Measurements from ENCODE around the gene EPS8L3. TPM values are rescaled to one million over a fixed set of nuclear protein-coding genes. Genes with fewer than 3 reads are reported as not detected.
"Not testable (repeated sequence)": the region's sequence is repeated elsewhere in the genome, so short reads cannot be mapped to it uniquely, and the experiment has no call there.

The EPS8L3 gene
- total RNA-seq, 1 donor from 2014 or later = 0.11 TPM

DNA sequence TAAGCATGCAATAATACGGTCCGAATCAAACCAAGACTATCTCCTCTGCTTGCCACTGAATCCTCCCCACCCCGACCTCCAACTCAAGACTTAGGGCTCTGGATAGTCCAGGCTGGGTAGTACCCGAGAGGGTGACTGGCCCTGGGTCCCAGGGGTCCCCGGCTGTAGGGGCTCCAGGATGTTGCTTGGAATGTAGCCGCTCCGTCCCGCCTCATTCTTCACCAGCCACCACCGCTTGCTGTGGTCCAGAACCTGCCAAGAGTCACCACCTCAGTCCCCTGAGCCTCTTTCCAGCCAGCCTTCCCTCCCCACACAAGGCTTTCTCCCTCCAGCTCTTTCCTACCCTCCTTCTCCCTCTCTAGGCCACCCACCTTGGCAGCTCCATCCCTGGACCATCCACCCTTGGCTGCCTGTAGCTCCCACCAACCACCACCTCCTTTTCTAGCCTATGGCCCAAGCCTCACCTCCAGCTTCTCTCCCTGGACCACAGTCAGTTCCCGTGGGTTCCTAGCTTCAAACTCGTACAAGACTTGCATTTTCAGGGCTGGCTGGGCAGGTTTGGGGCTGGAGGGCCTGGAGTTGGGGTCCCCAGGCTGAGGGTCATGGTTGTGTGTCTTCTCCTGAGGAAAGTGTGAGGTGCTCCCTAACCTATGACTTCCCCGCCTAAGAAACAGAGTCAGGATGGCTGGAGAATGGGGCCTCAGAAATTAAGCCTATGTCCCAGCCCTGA, 12.0 kb downstream of the EPS8L3 start:
- H3K27me3 ChIP-seq (ENCODE audit: low read depth) = no peaks in the 10 kb centered on the region
- H3K36me3 ChIP-seq = no peaks in the 10 kb centered on the region
- intact Hi-C loops (cut with micrococcal nuclease) = no loop called here

DNA sequence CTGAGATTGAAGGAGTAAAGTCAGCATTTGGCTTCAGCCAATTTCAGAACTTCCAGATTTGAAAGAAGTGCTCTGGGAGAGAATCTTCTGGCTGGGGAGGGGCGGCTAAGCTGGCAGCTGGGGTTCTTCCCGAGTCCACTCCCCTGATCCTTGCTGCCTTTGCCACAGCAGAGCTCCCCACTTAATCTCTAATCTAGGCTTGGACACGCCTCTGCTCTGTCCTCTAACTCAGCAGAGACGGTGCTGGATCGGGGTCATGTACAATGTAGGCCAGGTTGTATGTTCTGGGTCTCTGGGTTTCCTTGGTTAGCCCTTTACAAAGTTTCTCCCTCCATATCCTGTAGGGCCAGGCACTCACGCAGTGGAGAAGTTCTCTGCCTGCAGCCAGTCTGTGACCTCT, 12.8 kb downstream of the EPS8L3 start:
- no peaks in the 10 kb centered on the region for H3K9me3 ChIP-seq (replicated peaks)
- peaks cover 7% of the 10 kb centered on the region for H3K4me1 ChIP-seq
- TF ChIP-seq, protein P1, sequence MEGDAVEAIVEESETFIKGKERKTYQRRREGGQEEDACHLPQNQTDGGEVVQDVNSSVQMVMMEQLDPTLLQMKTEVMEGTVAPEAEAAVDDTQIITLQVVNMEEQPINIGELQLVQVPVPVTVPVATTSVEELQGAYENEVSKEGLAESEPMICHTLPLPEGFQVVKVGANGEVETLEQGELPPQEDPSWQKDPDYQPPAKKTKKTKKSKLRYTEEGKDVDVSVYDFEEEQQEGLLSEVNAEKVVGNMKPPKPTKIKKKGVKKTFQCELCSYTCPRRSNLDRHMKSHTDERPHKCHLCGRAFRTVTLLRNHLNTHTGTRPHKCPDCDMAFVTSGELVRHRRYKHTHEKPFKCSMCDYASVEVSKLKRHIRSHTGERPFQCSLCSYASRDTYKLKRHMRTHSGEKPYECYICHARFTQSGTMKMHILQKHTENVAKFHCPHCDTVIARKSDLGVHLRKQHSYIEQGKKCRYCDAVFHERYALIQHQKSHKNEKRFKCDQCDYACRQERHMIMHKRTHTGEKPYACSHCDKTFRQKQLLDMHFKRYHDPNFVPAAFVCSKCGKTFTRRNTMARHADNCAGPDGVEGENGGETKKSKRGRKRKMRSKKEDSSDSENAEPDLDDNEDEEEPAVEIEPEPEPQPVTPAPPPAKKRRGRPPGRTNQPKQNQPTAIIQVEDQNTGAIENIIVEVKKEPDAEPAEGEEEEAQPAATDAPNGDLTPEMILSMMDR (IDR thresholded peaks at IDR 0.05; ENCODE audit: borderline replicate concordance) = no peak
- H3K27ac ChIP-seq (replicated peaks) = no peak overlapping the region
- H3K4me3 ChIP-seq = no peak overlapping the region
- H3K27me3 ChIP-seq (ENCODE audit: low read depth) = no peaks in the 10 kb centered on the region
- H3K36me3 ChIP-seq = no peaks in the 10 kb centered on the region
- intact Hi-C loops (cut with micrococcal nuclease) = no loop called here
- no peak for DNase-seq

More for the DNA sequence above, 12.0 kb downstream of the EPS8L3 start:
- Histone ChIP-seq H3K4me3 (no peak overlapping the region), H3K4me1 (peaks cover 7% of the 10 kb centered on the region), H3K9me3 (replicated peaks) (no peaks in the 10 kb centered on the region), H3K27ac (replicated peaks) (no peak overlapping the region)
- DNase-seq = no peak
- TF ChIP-seq, protein P1 (IDR thresholded peaks at IDR 0.05; ENCODE audit: borderline replicate concordance) = no peak

DNA sequence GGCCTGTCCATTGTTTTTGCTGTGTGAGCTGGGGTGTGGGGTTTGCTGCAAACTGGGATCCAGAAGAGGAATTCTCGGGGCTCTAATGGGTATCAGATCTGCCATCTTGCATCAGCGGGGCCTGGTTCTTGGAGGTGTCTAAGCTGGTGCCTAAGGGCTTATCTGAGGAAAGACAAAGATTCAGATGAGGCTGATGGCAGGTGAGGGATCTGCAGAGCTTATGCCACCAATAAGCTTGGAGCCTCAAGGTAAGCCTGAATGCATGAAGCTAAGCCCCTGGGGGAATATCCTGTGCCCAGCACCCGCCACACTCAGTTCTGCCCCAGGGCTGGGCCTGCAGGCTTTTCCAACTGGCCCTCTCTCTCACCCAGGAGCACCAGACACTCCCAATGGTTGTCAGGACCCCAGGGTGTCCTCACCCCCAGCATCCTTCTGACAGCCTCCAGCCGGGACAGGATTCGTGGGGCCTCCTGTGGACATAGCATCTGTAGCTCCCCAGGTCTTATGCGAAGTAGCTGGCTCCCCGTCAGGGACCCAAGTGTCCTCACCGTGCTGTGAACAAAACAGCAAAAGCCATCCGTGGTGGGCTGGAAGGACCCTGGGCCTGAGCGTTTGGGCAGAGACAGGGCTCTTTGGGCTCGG, 13.4 kb downstream of the EPS8L3 start:
- Histone ChIP-seq H3K4me3 (no peak overlapping the region), H3K27ac (replicated peaks) (no peak overlapping the region), H3K27me3 (ENCODE audit: low read depth) (no peaks in the 10 kb centered on the region), H3K9me3 (replicated peaks) (no peaks in the 10 kb centered on the region), H3K4me1 (peaks cover 7% of the 10 kb centered on the region), H3K36me3 (no peaks in the 10 kb centered on the region)
- TF ChIP-seq, protein P1 (IDR thresholded peaks at IDR 0.05; ENCODE audit: borderline replicate concordance) = no peak
- intact Hi-C loops (cut with micrococcal nuclease) = no loop called here
- no peak for DNase-seq

DNA sequence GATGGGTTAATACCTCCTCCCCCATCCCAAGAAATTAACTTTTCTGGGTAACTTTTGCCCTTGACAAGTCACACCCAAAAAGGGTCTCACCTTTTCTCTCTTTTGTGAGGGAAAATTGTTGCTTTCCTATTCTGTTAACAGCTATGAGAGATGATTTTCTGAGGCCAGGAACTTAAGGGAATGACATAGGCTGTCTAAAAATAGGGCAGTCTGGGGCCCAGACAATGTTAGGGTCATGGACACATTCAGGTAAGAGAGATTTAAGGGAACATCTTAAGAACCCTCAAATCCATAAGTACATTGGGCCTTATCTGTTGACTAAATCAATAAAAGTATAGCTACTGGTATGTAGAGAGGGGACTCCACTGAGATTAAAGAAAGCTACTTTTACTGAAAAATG, 14.5 kb downstream of the EPS8L3 start:
- Histone ChIP-seq H3K27me3 (ENCODE audit: low read depth) (no peaks in the 10 kb centered on the region), H3K36me3 (no peaks in the 10 kb centered on the region), H3K9me3 (replicated peaks) (no peaks in the 10 kb centered on the region), H3K27ac (replicated peaks) (no peak overlapping the region), H3K4me3 (no peak overlapping the region), H3K4me1 (peaks cover 7% of the 10 kb centered on the region)
- TF ChIP-seq, protein P1 (IDR thresholded peaks at IDR 0.05; ENCODE audit: borderline replicate concordance) = no peak
- DNase-seq = no peak
- intact Hi-C loops (cut with micrococcal nuclease) = no loop called here

DNA sequence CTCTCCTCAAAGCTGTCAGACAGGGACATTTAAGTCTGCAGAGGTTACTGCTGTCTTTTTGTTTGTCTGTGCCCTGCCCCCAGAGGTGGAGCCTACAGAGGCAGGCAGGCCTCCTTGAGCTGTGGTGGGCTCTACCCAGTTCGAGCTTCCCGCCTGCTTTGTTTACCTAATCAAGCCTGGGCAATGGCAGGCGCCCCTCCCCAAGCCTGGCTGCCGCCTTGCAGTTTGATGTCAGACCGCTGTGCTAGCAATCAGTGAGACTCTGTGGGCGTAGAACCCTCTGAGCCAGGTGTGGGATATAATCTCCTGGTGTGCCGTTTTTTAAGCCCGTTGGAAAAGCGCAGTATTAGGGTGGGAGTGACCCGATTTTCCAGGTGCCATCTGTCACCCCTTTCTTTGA, 15.4 kb downstream of the EPS8L3 start:
- DNase-seq; H3K4me1 ChIP-seq; H3K27me3 ChIP-seq (ENCODE audit: low read depth); H3K27ac ChIP-seq (replicated peaks); H3K9me3 ChIP-seq (replicated peaks); H3K36me3 ChIP-seq; intact Hi-C loops (cut with micrococcal nuclease); H3K4me3 ChIP-seq: not testable (repeated sequence)
